ENCODE measurements around the gene UFSP1. TPM values are rescaled to one million over a fixed set of nuclear protein-coding genes. Genes with fewer than 3 reads are reported as not detected.
"Not testable (repeated sequence)": the region's sequence is repeated elsewhere in the genome, so short reads cannot be mapped to it uniquely, and the experiment has no call there.

UFSP1 gene
- total and polyA plus RNA-seq, 7 donors = 1.8 to 7.1 (median 3.0) TPM

DNA sequence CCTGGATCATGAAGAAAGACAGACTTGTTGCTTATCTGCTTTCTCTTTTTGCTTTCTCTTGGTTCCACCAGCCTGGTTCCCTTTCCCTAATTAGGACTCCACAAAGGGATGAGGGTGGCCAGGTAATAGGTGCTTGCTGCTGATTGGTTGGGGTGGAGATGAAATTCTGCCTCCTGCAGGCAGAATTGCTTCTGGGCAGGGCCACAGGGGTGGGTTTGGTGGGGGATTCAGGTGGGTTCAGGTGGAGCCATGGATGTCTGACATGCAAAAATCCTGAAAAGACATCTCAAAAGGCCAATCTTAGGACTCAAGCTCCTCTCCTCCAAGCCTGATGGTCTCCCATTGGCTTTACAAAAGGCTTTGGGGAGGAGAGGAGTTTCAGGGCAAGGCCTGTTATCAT, 31.5 kb upstream of the UFSP1 start:
- no peaks in the 10 kb centered on the region for H3K9me3 ChIP-seq
- intact Hi-C loops (cut with DNase I) = no loop called here

DNA sequence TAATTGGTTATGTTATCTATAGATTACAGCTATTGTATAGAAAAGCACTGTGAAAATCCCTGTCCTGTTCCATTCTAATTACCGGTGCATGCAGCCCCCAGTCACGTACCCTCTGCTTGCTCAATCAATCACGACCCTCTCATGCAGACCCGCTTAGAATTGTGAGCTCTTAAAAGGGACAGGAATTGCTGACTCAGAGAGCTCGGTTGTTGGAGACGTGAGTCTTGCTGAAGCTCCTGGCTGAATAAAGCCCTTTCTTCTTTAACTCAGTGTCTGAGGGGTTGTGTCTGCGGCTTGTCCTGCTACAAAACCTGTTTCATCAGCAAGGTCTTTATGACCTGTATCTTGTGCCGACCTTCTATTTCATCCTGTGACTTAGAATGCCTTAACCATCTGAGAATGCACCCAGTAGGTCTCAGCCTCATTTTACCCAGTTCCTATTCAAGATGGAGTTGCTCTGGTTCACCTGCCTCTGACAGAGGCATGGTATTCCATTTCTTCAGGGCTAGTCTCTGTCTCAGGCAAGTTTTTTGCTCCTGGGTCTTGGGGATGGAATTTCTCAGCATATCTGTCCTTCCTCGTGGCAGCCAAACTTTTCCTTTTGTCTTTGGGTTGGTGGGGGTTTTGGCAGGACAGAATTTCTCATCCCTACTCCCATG, 30.4 kb upstream of the UFSP1 start:
- H3K36me3 ChIP-seq; intact Hi-C loops (cut with DNase I); H3K4me3 ChIP-seq; H3K27ac ChIP-seq; H3K9me3 ChIP-seq; H3K4me1 ChIP-seq; DNase-seq; H3K27me3 ChIP-seq: not testable (repeated sequence)
- WGBS, 2 donors = 88 to 89% methylated on average over 9 of the region's 9 CpGs

More for the DNA sequence above, 31.5 kb upstream of the UFSP1 start:
- no peak for DNase-seq
- Histone ChIP-seq H3K27me3 (peaks cover 0 to 6% (median under 1%) of the 10 kb centered on the region in 3 donors), H3K36me3 (no peaks in the 10 kb centered on the region), H3K4me1 (no peaks in the 10 kb centered on the region), H3K4me3 (no peak overlapping the region), H3K27ac (no peak overlapping the region)
- TF ChIP-seq, protein P1, sequence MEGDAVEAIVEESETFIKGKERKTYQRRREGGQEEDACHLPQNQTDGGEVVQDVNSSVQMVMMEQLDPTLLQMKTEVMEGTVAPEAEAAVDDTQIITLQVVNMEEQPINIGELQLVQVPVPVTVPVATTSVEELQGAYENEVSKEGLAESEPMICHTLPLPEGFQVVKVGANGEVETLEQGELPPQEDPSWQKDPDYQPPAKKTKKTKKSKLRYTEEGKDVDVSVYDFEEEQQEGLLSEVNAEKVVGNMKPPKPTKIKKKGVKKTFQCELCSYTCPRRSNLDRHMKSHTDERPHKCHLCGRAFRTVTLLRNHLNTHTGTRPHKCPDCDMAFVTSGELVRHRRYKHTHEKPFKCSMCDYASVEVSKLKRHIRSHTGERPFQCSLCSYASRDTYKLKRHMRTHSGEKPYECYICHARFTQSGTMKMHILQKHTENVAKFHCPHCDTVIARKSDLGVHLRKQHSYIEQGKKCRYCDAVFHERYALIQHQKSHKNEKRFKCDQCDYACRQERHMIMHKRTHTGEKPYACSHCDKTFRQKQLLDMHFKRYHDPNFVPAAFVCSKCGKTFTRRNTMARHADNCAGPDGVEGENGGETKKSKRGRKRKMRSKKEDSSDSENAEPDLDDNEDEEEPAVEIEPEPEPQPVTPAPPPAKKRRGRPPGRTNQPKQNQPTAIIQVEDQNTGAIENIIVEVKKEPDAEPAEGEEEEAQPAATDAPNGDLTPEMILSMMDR (IDR thresholded peaks at IDR 0.05) = no peak
- TF ChIP-seq EP300 (IDR thresholded peaks at IDR 0.05) (no peak), POLR2A (IDR thresholded peaks at IDR 0.05) (no peak), POLR2AphosphoS5 (IDR thresholded peaks at IDR 0.05) (no peak)

DNA sequence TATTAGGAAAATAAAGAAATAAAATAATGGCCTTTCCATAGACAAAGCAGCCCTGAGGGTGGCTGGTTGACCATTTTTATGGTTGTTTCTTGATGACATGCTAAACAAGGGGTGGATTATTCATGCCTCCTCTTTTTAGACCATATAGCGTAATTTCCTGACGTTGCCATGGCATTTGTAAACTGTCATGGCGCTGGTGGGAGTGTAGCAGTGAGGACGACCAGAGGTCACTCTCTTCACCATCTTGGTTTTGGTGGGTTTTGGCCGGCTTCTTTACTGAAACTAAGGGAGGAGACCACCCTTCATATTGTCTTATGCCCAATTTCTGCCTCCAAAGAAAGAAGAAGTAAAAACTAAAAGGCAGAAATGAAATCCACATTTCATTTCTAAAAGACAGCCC, 29.8 kb upstream of the UFSP1 start:
- intact Hi-C loops (cut with DNase I); H3K27me3 ChIP-seq; H3K36me3 ChIP-seq; DNase-seq; H3K4me3 ChIP-seq; H3K9me3 ChIP-seq; H3K27ac ChIP-seq; H3K4me1 ChIP-seq: not testable (repeated sequence)
- 91 to 94% methylated on average over 5 of the region's 5 CpGs for WGBS, 2 donors

DNA sequence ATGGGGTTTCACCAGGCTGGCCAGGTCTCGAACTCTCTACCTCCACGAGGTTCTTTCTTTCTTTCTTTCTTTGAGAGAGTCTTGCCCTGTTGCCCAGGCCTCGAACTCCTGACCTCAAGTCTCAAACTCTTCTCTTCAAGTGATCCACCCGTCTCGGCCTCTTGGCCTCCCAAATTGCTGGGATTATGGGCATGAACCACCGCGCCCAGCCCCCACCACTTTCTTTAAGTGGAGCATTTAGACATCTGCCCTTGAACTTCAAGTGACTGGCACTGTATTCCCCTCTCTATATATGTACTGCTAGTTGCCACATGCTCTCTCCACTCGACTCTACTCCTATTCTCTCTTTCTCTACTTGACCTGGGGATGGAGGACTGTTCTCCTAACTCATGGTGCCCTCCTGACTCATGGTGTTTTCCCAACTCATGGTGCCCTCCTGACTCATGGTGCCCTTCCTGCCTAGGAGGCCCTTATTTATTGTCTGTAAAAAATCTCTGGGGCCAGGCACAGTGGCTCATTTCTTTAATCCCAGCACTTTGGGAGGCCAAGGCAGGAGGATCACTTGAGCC, 25.4 kb upstream of the UFSP1 start:
- H3K27me3 ChIP-seq = peaks cover 0 to 10% (median 5%) of the 10 kb centered on the region in 3 donors
- intact Hi-C loops (cut with DNase I) = no loop called here
- H3K4me3 ChIP-seq = no peak overlapping the region
- no peaks in the 10 kb centered on the region for H3K9me3 ChIP-seq
- no peaks in the 10 kb centered on the region for H3K4me1 ChIP-seq
- H3K27ac ChIP-seq = no peak overlapping the region
- TF ChIP-seq, protein P1 (IDR thresholded peaks at IDR 0.05) = no peak
- TF ChIP-seq POLR2A (IDR thresholded peaks at IDR 0.05) (no peak), POLR2AphosphoS5 (IDR thresholded peaks at IDR 0.05) (no peak), EP300 (IDR thresholded peaks at IDR 0.05) (no peak)
- 86 to 91% methylated on average over 8 of the region's 8 CpGs for WGBS, 2 donors
- DNase-seq = no peak
- H3K36me3 ChIP-seq = no peaks in the 10 kb centered on the region

DNA sequence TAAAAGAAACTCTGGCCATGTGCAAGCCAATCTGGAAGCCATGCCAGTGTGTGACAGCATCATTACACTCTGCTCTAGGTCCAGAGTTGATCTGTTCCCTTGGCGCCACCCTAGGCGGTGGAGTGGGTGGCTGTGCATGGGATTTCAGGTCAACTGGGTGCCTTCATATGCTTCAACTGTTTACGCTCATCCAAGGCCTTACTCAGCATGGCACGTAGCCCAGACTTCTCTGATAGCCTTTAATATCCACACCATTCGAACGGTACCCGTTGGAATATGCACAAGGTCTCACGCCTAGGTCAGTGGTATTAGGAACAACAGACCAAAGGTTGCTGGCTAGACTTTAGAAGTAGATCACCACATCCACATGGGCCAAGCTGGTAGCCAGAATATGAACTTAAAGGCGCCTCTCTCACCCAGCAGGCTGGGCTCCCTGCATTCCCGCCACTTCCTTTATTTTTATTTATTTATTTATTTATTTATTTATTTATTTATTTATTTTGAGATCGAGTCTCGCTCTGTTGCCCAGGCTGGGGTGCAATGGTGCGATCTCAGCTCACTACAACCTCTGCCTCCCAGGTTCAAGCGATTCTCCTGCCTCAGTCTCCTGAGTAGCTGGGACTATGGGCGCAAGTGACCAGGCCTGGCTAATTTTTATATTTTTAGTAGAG, 24.8 kb upstream of the UFSP1 start:
- TF ChIP-seq EP300 (IDR thresholded peaks at IDR 0.05) (no peak), POLR2A (IDR thresholded peaks at IDR 0.05) (no peak), POLR2AphosphoS5 (IDR thresholded peaks at IDR 0.05) (no peak)
- TF ChIP-seq, protein P1 (IDR thresholded peaks at IDR 0.05) = no peak
- H3K27ac ChIP-seq = no peak overlapping the region
- WGBS, 2 donors = 85 to 92% methylated on average over 15 of the region's 15 CpGs
- H3K4me3 ChIP-seq = no peak overlapping the region
- no peaks in the 10 kb centered on the region for H3K9me3 ChIP-seq
- no peaks in the 10 kb centered on the region for H3K4me1 ChIP-seq
- peaks cover 0 to 10% (median 5%) of the 10 kb centered on the region in 3 donors for H3K27me3 ChIP-seq
- no peak for DNase-seq
- intact Hi-C loops (cut with DNase I) = no loop called here
- H3K36me3 ChIP-seq = no peaks in the 10 kb centered on the region

All from sigmoid colon (tissue), 7 donors.